Nephron (organoid): Measurements from ENCODE around the gene SLC5A6.

Experiments used
- H3K27ac Mint-ChIP-seq, 3 experiments: 2 replicates each; pipeline ENCODE4 v1.8.0; 2020; ENCODE audit warnings: mixed read lengths in 3 of 3, mild to moderate bottlenecking in 2 of 3, moderate library complexity in 1 of 3
- H3K27me3 Mint-ChIP-seq: 2 replicates; pipeline ENCODE4 v1.8.0; 2021; ENCODE audit warnings: low read depth, mild to moderate bottlenecking, moderate library complexity, mixed read lengths
- H3K36me3 Mint-ChIP-seq: 2 replicates; pipeline ENCODE4 v1.8.0; 2020; ENCODE audit warnings: low read depth, mixed read lengths
- H3K4me1 Mint-ChIP-seq: 2 replicates; pipeline ENCODE4 v1.8.0; 2020; ENCODE audit warnings: mixed read lengths
- H3K4me3 Mint-ChIP-seq, 3 experiments: 2 replicates each; pipeline ENCODE4 v1.8.0; 2020; ENCODE audit warnings: mild to moderate bottlenecking in 3 of 3, mixed read lengths in 3 of 3, moderate library complexity in 2 of 3
- H3K9me3 Mint-ChIP-seq: 2 replicates; pipeline ENCODE4 v1.8.0; 2020; ENCODE audit warnings: mixed read lengths
- TF ChIP-seq, protein P1 (sequence below), 3 experiments: fragments of 200-600 bp; sonication (generic); IDR thresholded peaks; one replicate each; pipeline ENCODE4 v1.5.0; 2021; ENCODE audit warnings: antibody characterized with exemption in 3 of 3; ENCODE audit not compliant: unreplicated experiment in 3 of 3

The SLC5A6 gene

DNA sequence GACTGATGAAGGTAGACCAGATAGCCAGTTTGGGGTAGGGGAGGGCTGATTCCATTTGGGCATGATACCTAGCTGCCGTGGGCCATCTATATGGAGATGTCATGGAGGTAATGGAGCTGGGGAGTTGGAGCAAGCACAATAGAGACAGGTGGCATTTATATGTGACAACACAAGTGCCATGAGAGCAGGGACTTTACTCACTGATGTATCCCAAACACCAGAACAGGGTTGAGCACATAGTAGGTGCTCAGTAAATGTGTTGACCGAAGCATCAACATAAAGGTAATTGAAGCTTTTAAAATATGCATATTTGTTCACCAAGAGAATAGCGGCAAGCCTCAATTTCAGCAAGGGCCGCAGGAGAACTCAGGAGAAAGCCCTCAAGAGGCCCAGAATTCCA lies 35.8 kb upstream of the SLC5A6 start:
- H3K27me3 Mint-ChIP-seq: peaks cover 9% of the 10 kb centered on the region
- no peak overlapping the region for H3K4me3 Mint-ChIP-seq
- no peaks in the 10 kb centered on the region for H3K9me3 Mint-ChIP-seq
- H3K27ac Mint-ChIP-seq: peak overlapping the region; percentile 1 to 52 (median 43)
- H3K4me1 Mint-ChIP-seq: peaks cover 27% of the 10 kb centered on the region
- TF ChIP-seq, protein P1, sequence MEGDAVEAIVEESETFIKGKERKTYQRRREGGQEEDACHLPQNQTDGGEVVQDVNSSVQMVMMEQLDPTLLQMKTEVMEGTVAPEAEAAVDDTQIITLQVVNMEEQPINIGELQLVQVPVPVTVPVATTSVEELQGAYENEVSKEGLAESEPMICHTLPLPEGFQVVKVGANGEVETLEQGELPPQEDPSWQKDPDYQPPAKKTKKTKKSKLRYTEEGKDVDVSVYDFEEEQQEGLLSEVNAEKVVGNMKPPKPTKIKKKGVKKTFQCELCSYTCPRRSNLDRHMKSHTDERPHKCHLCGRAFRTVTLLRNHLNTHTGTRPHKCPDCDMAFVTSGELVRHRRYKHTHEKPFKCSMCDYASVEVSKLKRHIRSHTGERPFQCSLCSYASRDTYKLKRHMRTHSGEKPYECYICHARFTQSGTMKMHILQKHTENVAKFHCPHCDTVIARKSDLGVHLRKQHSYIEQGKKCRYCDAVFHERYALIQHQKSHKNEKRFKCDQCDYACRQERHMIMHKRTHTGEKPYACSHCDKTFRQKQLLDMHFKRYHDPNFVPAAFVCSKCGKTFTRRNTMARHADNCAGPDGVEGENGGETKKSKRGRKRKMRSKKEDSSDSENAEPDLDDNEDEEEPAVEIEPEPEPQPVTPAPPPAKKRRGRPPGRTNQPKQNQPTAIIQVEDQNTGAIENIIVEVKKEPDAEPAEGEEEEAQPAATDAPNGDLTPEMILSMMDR (IDR thresholded peaks at IDR 0.05; ENCODE audit: unreplicated experiment in 3 of 3): no peak
- H3K36me3 Mint-ChIP-seq: peaks cover 9% of the 10 kb centered on the region

DNA sequence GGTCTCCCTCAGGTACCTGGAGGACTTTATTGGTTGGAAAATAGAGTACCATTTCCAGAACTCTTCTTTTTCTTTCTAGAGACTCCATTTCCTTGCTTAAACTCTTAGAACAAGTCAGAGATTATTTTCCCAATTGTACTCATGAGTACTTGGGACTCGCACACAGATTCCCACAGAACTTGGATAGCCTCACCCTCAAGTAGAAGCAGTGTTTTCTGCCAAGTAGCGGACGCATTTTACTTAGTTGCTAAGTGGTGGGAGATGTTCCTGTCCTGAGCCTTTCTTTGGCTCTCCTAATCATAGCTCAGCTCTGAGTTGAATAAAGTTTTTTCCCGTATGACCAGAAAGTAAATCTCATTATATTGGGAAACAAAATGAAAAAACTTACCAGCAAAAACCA lies 33.6 kb upstream of the SLC5A6 start:
- no peaks in the 10 kb centered on the region for H3K9me3 Mint-ChIP-seq

DNA sequence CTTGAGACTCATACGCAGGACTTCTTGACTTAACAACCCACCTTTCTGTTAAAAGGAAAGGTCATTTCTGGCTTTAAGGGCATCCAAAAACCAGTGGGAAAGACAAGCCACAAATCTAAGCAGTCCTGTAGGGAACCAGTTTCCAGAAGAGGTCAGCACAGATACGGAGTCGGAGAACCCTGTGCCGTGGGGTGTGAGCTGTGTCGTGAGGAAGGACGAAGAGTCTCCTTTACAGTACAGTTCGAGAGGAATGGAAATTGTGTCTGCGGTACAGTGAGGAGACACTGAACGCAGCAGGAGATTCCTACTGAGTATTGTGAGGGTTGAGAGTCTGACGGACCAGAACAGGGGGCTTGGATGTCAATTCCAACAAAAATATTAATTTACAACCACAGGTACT lies 33.0 kb upstream of the SLC5A6 start:
- H3K27me3 Mint-ChIP-seq: no peaks in the 10 kb centered on the region
- H3K9me3 Mint-ChIP-seq: no peaks in the 10 kb centered on the region
- H3K36me3 Mint-ChIP-seq: peaks cover 30% of the 10 kb centered on the region
- TF ChIP-seq, protein P1 (IDR thresholded peaks at IDR 0.05; ENCODE audit: unreplicated experiment in 3 of 3): no peak
- no peak overlapping the region for H3K4me3 Mint-ChIP-seq
- no peak overlapping the region for H3K27ac Mint-ChIP-seq
- peaks cover 20% of the 10 kb centered on the region for H3K4me1 Mint-ChIP-seq

More for the DNA sequence above, 33.6 kb upstream of the SLC5A6 start:
- Mint-ChIP-seq H3K4me1 (peaks cover 20% of the 10 kb centered on the region), H3K4me3 (no peak overlapping the region), H3K27me3 (no peaks in the 10 kb centered on the region), H3K27ac (no peak overlapping the region), H3K36me3 (peaks cover 25% of the 10 kb centered on the region)
- TF ChIP-seq, protein P1 (IDR thresholded peaks at IDR 0.05; ENCODE audit: unreplicated experiment in 3 of 3): no peak

DNA sequence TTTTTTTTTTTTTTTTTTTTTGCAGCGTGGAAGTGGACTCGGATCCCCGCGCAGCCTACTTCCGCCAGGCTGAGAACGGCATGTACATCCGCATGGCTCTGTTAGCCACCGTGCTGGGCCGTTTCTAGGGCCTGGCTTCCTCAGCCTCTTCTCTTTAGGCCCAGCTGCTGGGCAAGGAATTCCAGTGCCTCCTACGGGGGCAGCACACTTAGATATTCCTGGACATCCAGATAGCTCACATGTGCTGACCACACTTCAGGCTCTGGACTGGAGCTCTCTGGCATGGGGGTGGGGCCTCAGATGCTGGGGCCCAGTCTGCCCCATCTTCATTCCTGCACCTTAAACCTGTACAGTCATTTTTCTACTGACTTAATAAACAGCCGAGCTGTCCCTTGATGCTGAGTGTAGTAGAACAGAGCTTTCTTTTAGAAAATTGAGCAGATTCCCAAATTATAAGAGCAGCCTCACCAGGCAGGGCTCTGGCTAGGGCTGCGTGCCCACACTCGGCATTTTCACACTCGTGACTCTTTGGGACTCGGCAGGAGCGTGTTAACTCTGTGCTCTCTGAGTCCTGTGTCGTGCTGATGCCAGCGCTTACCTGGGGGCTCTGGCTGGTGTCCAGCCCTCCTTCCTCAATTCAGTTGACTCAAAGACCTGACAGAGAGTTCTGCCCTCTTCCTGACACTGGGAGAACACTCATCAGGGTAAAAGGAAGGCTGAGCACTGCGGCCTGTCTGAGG lies 31.5 kb upstream of the SLC5A6 start:
- Mint-ChIP-seq H3K9me3 (no peaks in the 10 kb centered on the region), H3K36me3 (peaks cover 40% of the 10 kb centered on the region), H3K4me1 (peaks cover 11% of the 10 kb centered on the region), H3K27me3 (no peaks in the 10 kb centered on the region), H3K4me3 (no peak overlapping the region), H3K27ac (no peak overlapping the region)
- TF ChIP-seq, protein P1 (IDR thresholded peaks at IDR 0.05; ENCODE audit: unreplicated experiment in 3 of 3): no peak

DNA sequence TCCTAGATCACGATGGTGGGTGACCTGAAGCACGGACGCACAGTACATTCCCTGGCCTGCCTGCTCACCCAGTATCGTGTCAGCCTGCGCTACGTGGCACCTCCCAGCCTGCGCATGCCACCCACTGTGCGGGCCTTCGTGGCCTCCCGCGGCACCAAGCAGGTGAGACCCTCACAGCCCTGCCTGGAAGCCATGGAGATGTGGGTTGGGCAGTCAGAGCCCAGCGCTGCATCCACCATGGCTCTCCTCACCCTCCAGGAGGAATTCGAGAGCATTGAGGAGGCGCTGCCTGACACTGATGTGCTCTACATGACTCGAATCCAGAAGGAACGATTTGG lies 30.5 kb upstream of the SLC5A6 start:
- peaks cover 3% of the 10 kb centered on the region for H3K4me1 Mint-ChIP-seq
- no peak overlapping the region for H3K27ac Mint-ChIP-seq
- peaks cover 50% of the 10 kb centered on the region for H3K36me3 Mint-ChIP-seq
- no peak overlapping the region for H3K4me3 Mint-ChIP-seq
- TF ChIP-seq, protein P1 (IDR thresholded peaks at IDR 0.05; ENCODE audit: unreplicated experiment in 3 of 3): no peak
- H3K9me3 Mint-ChIP-seq: no peaks in the 10 kb centered on the region
- H3K27me3 Mint-ChIP-seq: no peaks in the 10 kb centered on the region
